Erythroblast (primary cell): ENCODE results near the gene MRFAP1L1.

Experiments
- GATA1 ChIP-seq: IDR thresholded peaks from 2 replicates; pipeline ENCODE4 v1.6.1; 2011; ENCODE audit warnings: low read depth, mild to moderate bottlenecking, control low read depth, low read length, moderate library complexity
- POLR2A ChIP-seq: IDR thresholded peaks from 2 replicates; pipeline ENCODE4 v1.6.1; 2011; ENCODE audit warnings: mild to moderate bottlenecking, low read length

GRCh38 chr4:6682862-6683590 is 26.6 kb downstream of the MRFAP1L1 start:
- TF ChIP-seq POLR2A (no peak), GATA1 (no peak)
